ENCODE data around the gene PLPPR5. TPM values are rescaled to one million over a fixed set of nuclear protein-coding genes. Genes with fewer than 3 reads are reported as not detected.

The PLPPR5 gene
- total and polyA plus RNA-seq, 8 donors, result 0.06 to 1.5 (median 0.17) TPM; not detected in 1

DNA sequence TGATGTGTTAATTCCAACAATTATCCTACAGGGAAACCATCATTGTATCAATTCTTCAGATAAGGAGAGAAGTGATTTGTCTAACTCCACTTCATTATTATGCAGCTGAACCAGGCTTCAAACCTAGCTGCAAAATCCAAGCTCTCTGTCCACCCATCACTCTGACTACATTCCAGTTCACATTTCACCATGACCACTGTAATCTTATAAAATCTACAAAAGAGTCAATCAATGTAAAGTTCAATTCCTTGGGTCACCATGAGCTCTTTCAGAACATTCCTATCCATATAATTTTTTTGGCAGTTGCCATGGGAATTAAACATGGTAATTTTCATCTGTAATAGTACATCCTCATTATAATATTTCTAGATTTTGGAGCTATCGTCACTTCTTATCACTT lies 100.9 kb downstream of the PLPPR5 start:
- WGBS, 2 donors, result 70 to 82% methylated on average over 1 of the region's 1 CpG
- Histone ChIP-seq H3K4me1 (no peaks in the 10 kb centered on the region), H3K9me3 (no peaks in the 10 kb centered on the region), H3K27ac (no peak overlapping the region), H3K27me3 (no peaks in the 10 kb centered on the region), H3K36me3 (no peaks in the 10 kb centered on the region), H3K4me3 (no peak overlapping the region)
- ATAC-seq (no peak), FAIRE-seq (no peak), DNase-seq (no peak)
- TF ChIP-seq, protein P1, sequence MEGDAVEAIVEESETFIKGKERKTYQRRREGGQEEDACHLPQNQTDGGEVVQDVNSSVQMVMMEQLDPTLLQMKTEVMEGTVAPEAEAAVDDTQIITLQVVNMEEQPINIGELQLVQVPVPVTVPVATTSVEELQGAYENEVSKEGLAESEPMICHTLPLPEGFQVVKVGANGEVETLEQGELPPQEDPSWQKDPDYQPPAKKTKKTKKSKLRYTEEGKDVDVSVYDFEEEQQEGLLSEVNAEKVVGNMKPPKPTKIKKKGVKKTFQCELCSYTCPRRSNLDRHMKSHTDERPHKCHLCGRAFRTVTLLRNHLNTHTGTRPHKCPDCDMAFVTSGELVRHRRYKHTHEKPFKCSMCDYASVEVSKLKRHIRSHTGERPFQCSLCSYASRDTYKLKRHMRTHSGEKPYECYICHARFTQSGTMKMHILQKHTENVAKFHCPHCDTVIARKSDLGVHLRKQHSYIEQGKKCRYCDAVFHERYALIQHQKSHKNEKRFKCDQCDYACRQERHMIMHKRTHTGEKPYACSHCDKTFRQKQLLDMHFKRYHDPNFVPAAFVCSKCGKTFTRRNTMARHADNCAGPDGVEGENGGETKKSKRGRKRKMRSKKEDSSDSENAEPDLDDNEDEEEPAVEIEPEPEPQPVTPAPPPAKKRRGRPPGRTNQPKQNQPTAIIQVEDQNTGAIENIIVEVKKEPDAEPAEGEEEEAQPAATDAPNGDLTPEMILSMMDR (IDR thresholded peaks at IDR 0.05), result no peak
- intact Hi-C loops (cut with DNase I), result no loop called here

DNA sequence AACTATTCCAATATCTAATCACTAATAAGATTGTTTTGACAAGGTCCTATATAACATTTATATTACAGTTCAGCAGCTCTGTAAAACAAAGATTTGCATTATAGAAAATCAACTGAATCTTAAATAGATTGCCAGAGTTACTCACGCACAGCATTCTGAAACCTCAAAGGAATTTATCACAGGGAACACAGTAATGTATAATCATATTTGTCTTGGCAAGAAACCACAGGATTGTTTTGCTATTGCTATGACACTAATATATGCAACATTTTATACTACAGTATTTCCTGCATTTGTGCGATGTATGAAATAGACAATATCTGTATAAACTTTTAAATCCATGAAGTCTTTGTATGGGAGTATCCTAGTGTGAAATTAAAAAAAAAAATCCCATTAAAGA lies 101.4 kb downstream of the PLPPR5 start:
- no peaks in the 10 kb centered on the region for H3K4me1 ChIP-seq
- H3K4me3 ChIP-seq, result no peak overlapping the region
- H3K27me3 ChIP-seq, result no peaks in the 10 kb centered on the region
- ATAC-seq (no peak), FAIRE-seq (no peak), DNase-seq (no peak)
- no peaks in the 10 kb centered on the region for H3K36me3 ChIP-seq
- 23% methylated on average over 2 of the region's 2 CpGs for WGBS, 2 donors
- no peaks in the 10 kb centered on the region for H3K9me3 ChIP-seq
- intact Hi-C loops (cut with DNase I), result no loop called here
- TF ChIP-seq, protein P1 (IDR thresholded peaks at IDR 0.05), result no peak
- H3K27ac ChIP-seq, result no peak overlapping the region

DNA sequence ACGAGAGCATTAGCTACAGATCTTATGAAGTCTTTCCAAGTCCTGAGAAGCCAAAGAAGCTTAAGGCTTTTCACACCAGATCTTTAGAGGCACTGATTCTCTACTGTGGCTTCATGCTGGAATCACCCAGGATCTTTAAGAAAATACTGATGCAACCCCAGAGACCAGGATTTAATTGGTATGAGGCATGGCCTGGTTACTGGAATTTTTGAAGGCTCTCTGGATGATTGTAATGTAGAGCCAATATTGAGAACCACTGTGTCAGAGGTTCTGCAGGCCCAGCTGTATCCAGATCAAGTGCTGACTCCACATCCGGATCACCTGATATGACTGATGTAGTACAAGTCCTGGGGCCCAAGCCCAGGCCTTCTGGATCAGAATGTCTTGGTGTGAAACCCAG lies 105.7 kb downstream of the PLPPR5 start:
- Histone ChIP-seq H3K9me3 (no peaks in the 10 kb centered on the region), H3K36me3 (no peaks in the 10 kb centered on the region), H3K4me1 (no peaks in the 10 kb centered on the region), H3K27me3 (no peaks in the 10 kb centered on the region), H3K4me3 (no peak overlapping the region), H3K27ac (no peak overlapping the region)
- ATAC-seq (no peak), FAIRE-seq (no peak), DNase-seq (no peak)
- intact Hi-C loops (cut with DNase I), result no loop called here
- 65 to 79% methylated on average over 2 of the region's 2 CpGs for WGBS, 2 donors
- TF ChIP-seq, protein P1 (IDR thresholded peaks at IDR 0.05), result no peak

DNA sequence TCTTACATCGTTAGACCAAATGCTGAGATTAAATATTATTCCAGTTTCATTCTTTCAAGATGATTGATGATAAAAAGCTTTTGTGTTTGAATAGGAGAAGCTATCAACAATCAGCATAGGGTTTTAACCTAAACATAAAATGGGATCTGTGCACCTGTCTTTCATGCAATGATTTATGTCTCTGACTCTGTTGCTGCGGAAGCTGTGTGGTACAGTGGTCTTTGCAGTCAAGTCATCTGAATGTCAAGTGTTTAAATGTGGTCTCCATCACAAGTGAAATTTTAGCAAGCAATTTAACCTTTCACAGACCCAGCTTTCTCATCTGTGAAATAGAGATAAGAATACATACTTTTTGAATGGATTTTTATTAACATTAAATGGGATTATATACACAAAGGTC lies 107.2 kb downstream of the PLPPR5 start:
- H3K27ac ChIP-seq, result no peak overlapping the region
- no peak overlapping the region for H3K4me3 ChIP-seq
- H3K9me3 ChIP-seq, result no peaks in the 10 kb centered on the region
- TF ChIP-seq, protein P1 (IDR thresholded peaks at IDR 0.05), result no peak
- intact Hi-C loops (cut with DNase I), result no loop called here
- no peaks in the 10 kb centered on the region for H3K4me1 ChIP-seq
- 37 to 44% methylated on average over 2 of the region's 2 CpGs for WGBS, 2 donors
- no peaks in the 10 kb centered on the region for H3K27me3 ChIP-seq
- ATAC-seq (no peak), FAIRE-seq (no peak), DNase-seq (no peak)
- no peaks in the 10 kb centered on the region for H3K36me3 ChIP-seq

DNA sequence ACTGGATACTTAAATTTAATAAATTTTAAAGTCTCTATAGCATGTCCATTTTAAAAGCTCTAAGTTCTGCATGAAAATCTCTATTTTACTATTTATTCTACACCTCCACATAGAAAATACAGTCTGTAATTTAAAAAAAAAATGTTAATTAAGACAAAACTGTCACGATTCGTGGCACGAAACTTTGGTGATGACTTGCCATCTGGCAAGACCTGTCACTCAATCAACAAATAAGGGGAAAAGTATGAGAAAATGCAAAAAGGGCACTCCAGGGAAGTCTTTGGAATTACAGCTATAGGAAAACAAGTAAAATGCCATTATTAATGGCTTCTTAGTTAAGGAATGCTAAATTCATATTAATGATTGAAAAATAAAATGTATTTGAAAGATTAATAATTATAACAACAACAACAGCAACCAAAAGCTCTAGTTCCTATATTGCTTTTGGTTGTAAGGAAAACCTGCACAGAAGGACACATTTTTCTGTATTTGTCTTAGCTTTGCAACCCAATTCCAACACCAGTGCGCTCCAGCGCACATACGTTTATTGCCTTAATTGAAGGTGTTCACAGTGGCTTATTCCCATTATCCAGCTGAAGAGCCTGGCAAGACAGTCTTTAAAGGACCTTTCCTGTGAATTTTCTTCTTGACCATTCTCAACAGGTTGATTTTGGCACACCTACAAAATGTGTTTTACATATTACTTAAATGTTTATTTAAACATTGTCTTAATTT lies 107.8 kb downstream of the PLPPR5 start:
- no peak for DNase-seq
- Histone ChIP-seq H3K36me3 (no peaks in the 10 kb centered on the region), H3K27me3 (no peaks in the 10 kb centered on the region), H3K4me1 (no peaks in the 10 kb centered on the region), H3K27ac (no peak overlapping the region), H3K9me3 (no peaks in the 10 kb centered on the region), H3K4me3 (no peak overlapping the region)
- intact Hi-C loops (cut with DNase I), result no loop called here
- no peak for FAIRE-seq
- whole genome bisulfite sequencing, 2 donors, result 76 to 85% methylated on average over 6 of the region's 6 CpGs
- TF ChIP-seq, protein P1 (IDR thresholded peaks at IDR 0.05), result no peak
- ATAC-seq, result no peak

Data from pancreas (tissue), 10 donors.